ENCODE results near the gene PLXNA1. TPM values are rescaled to one million over a fixed set of nuclear protein-coding genes. Genes with fewer than 3 reads are reported as not detected.

Gene PLXNA1
- polyA plus RNA-seq, 1 experiment: 57.2 TPM

DNA sequence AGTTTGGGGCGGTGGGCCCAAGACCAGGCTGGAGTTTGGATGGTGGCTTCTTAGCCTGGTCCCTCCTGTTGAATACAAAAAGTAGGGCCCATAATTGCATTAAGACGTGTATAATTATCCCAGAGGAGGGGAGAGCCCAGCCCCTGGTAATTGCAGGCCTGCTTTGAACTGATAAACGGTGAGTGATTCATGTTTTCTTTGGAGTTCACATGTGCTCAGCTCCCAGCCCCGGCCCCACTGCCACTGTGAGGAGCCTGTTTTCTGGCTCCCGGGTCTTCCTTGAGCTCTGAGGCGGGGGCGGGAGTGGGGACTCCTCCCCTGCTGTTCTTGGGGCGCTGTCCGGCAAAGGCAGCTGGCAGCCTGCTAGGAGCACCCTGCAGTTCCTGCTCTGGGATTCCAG lies 3.1 kb downstream of the PLXNA1 start:
- TF ChIP-seq, protein P1, sequence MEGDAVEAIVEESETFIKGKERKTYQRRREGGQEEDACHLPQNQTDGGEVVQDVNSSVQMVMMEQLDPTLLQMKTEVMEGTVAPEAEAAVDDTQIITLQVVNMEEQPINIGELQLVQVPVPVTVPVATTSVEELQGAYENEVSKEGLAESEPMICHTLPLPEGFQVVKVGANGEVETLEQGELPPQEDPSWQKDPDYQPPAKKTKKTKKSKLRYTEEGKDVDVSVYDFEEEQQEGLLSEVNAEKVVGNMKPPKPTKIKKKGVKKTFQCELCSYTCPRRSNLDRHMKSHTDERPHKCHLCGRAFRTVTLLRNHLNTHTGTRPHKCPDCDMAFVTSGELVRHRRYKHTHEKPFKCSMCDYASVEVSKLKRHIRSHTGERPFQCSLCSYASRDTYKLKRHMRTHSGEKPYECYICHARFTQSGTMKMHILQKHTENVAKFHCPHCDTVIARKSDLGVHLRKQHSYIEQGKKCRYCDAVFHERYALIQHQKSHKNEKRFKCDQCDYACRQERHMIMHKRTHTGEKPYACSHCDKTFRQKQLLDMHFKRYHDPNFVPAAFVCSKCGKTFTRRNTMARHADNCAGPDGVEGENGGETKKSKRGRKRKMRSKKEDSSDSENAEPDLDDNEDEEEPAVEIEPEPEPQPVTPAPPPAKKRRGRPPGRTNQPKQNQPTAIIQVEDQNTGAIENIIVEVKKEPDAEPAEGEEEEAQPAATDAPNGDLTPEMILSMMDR (IDR thresholded peaks at IDR 0.05; ENCODE audit: insufficient read depth, low read depth, low read length): no peak
- ChIA-PET POLR2A (no interaction called here), CTCF (interaction anchor here (0.9 to 4.0 kb wide), 4 partner anchors 10 to 563 kb away, joined by 3 to 22 read pairs (median 4); no protein-coding TSS in a partner anchor)
- no peak for DNase-seq (ENCODE audit: low read depth)
- peaks cover 24% of the 10 kb centered on the region for H3K36me3 ChIP-seq (ENCODE audit: control insufficient read depth, insufficient read depth, low read length)
- no peaks in the 10 kb centered on the region for H3K27me3 ChIP-seq (ENCODE audit: control insufficient read depth, insufficient read depth, low read length)
- H3K4me3 ChIP-seq (ENCODE audit: low read depth, low read length): no peak overlapping the region

DNA sequence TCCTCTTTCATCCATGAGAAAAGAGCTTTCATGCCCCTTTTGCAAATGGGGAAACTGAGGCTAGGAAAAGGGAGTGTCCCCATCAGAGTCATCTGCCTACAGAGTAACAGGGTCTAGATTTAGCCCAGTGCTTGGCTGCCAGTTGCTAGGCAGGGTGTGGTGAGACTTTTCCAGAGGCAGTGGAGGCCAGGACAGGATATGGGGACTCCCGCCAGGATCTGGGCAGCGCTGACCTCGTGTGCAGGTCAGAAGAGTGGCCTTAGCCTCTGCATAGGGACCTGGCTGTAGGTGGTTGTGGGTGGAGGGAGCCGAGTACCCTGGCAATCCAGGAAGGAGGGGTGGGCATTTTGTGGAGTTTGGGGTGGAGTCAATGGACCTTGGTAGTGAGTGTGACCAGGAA lies 4.2 kb downstream of the PLXNA1 start:
- no peak for DNase-seq (ENCODE audit: low read depth)
- ChIA-PET POLR2A (no interaction called here), CTCF (interaction anchor here (1.2 to 1.4 kb wide), 2 partner anchors 9 to 253 kb away, joined by 3 to 4 read pairs; no protein-coding TSS in a partner anchor)
- TF ChIP-seq, protein P1 (IDR thresholded peaks at IDR 0.05; ENCODE audit: insufficient read depth, low read depth, low read length): no peak
- Histone ChIP-seq H3K4me3 (ENCODE audit: low read depth, low read length) (no peak overlapping the region), H3K36me3 (ENCODE audit: control insufficient read depth, insufficient read depth, low read length) (peaks cover 28% of the 10 kb centered on the region), H3K27me3 (ENCODE audit: control insufficient read depth, insufficient read depth, low read length) (no peaks in the 10 kb centered on the region)

DNA sequence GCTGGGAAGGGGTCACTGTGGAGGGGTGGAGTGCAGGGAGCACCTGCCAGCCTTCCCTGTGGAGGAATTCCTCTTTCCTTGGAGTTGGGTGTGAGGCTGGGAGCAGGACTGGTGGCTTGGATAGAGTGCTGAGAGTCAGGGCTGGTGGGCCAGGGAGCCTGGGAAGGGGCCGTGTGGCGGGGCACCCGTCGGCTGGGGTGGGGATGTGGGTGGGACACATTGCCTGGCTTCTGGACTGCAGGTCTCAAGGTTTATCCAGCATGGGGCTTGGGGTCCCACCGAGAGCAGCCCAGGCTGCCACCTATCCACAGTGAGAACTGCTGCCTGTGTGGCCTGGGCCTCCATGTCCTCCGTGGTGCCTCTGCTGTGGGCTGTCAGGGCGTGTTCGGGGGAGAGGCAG lies 4.7 kb downstream of the PLXNA1 start:
- peaks cover 28% of the 10 kb centered on the region for H3K36me3 ChIP-seq (ENCODE audit: control insufficient read depth, insufficient read depth, low read length)
- DNase-seq (ENCODE audit: low read depth): no peak
- H3K27me3 ChIP-seq (ENCODE audit: control insufficient read depth, insufficient read depth, low read length): no peaks in the 10 kb centered on the region
- CTCF ChIA-PET: no interaction called here
- TF ChIP-seq, protein P1 (IDR thresholded peaks at IDR 0.05; ENCODE audit: insufficient read depth, low read depth, low read length): no peak
- POLR2A ChIA-PET: no interaction called here
- H3K4me3 ChIP-seq (ENCODE audit: low read depth, low read length): no peak overlapping the region

DNA sequence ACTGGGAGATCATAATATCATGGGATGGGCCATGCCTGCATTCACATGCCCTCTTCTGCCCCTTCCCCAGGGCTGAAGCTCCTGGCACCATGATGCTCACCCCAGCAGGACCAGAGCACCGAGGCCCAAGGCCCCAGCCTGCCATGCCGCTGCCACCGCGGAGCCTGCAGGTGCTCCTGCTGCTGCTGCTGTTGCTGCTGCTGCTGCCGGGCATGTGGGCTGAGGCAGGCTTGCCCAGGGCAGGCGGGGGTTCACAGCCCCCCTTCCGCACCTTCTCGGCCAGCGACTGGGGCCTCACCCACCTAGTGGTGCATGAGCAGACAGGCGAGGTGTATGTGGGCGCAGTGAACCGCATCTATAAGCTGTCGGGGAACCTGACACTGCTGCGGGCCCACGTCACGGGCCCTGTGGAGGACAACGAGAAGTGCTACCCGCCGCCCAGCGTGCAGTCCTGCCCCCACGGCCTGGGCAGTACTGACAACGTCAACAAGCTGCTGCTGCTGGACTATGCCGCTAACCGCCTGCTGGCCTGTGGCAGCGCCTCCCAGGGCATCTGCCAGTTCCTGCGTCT lies 5.6 kb downstream of the PLXNA1 start:
- DNase-seq (ENCODE audit: low read depth): no peak
- Histone ChIP-seq H3K36me3 (ENCODE audit: control insufficient read depth, insufficient read depth, low read length) (peaks cover 28% of the 10 kb centered on the region), H3K27me3 (ENCODE audit: control insufficient read depth, insufficient read depth, low read length) (no peaks in the 10 kb centered on the region), H3K4me3 (ENCODE audit: low read depth, low read length) (no peak overlapping the region)
- CTCF ChIA-PET: interaction anchor here (0.7 to 1.1 kb wide), 2 partner anchors 13 to 237 kb away, joined by 3 read pairs; no protein-coding TSS in a partner anchor
- TF ChIP-seq, protein P1 (IDR thresholded peaks at IDR 0.05; ENCODE audit: insufficient read depth, low read depth, low read length): no peak
- POLR2A ChIA-PET: no interaction called here

DNA sequence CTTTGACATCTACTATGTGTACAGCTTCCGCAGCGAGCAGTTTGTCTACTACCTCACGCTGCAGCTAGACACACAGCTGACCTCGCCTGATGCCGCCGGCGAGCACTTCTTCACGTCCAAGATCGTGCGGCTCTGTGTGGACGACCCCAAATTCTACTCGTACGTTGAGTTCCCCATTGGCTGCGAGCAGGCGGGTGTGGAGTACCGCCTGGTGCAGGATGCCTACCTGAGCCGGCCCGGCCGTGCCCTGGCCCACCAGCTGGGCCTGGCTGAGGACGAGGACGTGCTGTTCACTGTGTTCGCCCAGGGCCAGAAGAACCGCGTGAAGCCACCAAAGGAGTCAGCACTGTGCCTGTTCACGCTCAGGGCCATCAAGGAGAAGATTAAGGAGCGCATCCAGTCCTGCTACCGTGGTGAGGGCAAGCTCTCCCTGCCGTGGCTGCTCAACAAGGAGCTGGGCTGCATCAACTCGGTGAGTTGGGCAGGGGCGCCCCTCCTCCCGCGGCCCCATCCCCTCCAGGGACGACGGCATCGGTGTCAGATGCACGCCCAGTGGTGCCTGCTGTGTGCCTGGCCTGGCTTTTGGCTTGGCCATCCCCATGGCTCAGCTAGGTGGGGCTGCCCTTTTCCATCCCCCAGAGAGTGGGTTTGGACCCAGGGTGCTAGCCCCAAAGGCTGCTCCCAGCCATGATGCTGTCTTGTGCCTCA lies 6.6 kb downstream of the PLXNA1 start:
- no peak for DNase-seq (ENCODE audit: low read depth)
- H3K4me3 ChIP-seq (ENCODE audit: low read depth, low read length): no peak overlapping the region
- CTCF ChIA-PET: interaction anchor here (1.1 kb wide), 1 partner anchor 238 kb away, joined by 3 read pairs; no protein-coding TSS in a partner anchor
- POLR2A ChIA-PET: no interaction called here
- peaks cover 35% of the 10 kb centered on the region for H3K36me3 ChIP-seq (ENCODE audit: control insufficient read depth, insufficient read depth, low read length)
- TF ChIP-seq, protein P1 (IDR thresholded peaks at IDR 0.05; ENCODE audit: insufficient read depth, low read depth, low read length): no peak
- no peaks in the 10 kb centered on the region for H3K27me3 ChIP-seq (ENCODE audit: control insufficient read depth, insufficient read depth, low read length)
